HG02759 (cell line): ENCODE data around the gene GPR37L1.
"Not testable (repeated sequence)": the region's sequence is repeated elsewhere in the genome, so short reads cannot be mapped to it uniquely, and the experiment has no call there.

Source experiments
- ATAC-seq: cut with Tn5 transposase; IDR thresholded peaks from one replicate; pipeline ENCODE4 v1.9.1; 2021; ENCODE audit warnings: mild to moderate bottlenecking, moderate library complexity; ENCODE audit not compliant: unreplicated experiment

Gene GPR37L1

DNA sequence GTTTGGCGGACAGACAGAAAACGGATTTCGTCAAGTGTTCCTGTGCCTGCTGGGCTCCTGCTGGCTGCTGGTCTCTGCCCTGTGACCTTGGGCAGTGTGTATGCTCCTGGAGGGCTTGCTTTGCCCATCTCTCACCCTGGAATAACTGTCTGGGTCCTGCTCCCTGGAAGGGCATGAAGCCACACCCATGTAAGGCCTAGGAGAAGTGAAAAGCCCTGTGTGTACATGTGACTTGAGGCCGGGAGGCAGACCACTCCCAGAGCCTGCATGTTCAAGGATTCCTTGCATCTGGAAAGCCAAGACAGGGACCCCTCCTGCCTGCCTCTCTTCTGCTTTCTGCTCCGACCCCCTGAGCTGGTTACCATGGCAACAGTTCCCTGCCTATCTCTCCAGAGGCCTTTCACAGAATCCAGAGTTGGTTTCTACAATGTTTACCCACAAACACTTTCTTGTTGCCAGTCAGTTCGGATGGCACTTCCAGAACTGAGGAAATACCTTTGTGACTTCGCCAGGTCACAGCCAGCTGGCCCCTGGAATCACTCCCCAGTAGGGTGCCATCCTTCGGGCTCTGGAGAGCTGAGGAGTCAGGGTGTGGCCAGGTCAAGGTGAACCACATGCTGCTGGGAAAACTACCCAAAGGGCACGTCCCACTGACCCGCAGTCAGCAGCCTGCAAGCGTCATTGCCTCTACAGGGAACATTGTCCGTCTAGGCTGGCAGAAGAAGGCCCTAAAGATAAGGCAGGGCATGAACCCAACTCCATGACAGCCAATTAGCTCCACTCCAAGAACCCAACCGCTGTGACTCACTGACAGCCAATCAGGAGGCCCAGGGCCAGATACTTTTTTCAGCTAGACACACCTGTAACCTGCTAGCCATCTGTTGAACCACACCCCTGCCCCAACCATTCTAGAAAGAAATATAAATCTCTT, 14.7 kb upstream of the GPR37L1 start:
- ATAC-seq = no peak

DNA sequence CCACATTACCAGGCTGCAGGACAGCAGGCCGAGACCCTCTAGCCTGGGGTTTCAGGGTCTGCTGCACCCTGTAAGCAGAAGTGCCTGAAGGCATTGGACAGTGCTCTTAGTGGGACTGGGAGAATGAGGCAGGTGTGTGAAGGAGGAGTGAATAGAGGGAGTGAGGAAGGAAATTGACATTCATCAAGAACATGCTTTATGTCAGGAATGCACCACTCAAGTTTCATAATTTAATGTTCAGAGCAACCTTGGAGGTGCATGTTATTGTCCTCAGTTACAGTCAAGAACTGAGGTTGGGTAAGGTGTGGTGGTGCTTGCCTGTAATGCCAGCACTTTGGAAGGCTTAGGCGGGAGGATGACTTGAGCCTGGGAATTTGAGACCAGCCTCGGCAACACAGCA, 11.7 kb upstream of the GPR37L1 start:
- ATAC-seq = no peak

DNA sequence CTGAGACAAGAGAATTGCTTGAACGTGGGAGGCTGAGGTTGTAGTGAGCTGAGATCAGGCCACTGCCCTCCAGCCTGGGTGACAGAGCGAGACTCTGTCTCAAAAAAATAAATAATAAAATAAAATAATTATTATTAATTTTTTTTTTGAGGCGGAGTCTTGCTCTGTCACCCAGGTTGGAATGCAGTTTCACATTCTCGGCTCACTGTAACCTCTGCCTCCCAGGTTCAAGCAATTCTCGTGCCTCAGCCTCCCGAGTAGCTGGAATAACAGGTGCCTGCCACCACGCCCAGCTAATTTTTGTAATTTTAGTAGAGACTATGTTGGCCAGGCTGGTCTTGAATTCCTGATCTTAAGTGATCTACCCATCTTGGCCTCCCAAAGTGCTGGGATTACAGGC, 11.1 kb upstream of the GPR37L1 start:
- not testable (repeated sequence) for ATAC-seq

DNA sequence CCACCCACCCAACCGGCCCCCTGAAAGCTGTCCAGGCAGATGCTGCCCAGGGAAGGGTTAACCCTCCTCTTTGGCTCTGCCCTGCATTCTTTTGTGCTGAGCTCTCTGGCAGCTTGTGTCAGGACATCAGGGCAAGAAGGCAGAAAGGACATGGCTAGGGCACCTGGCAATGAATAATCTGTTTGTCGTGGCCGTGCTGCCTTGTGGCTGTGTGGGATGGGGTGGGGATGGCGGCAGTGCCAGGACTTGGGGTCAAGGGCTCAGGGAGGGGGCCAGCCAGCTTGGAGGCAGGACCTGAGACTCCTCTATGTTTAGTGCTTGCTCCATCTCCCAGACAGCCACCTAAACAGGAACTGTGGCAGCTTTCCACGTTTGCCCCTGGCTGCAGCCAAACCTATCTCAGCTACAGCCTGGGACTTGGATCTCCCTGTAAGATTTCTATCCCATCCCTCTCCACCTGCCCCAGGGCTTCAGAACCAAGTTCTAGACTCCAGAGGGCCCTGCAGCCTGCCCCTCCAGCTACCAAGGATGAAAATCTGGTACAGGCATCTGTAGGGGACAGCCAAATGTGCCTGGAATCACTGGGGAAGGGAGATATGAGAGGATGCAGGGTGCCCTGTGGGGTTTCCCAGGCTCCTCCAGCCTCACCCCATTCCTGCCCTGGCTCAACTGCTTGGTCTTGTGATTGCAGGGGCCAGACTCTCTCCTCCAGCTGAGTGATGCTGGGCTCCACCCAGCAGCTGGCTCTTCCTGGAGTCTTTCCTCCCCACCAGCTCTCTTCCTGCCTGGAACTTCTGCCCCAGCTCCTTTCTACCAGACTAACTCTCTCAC, 9.6 kb upstream of the GPR37L1 start:
- no peak for ATAC-seq

DNA sequence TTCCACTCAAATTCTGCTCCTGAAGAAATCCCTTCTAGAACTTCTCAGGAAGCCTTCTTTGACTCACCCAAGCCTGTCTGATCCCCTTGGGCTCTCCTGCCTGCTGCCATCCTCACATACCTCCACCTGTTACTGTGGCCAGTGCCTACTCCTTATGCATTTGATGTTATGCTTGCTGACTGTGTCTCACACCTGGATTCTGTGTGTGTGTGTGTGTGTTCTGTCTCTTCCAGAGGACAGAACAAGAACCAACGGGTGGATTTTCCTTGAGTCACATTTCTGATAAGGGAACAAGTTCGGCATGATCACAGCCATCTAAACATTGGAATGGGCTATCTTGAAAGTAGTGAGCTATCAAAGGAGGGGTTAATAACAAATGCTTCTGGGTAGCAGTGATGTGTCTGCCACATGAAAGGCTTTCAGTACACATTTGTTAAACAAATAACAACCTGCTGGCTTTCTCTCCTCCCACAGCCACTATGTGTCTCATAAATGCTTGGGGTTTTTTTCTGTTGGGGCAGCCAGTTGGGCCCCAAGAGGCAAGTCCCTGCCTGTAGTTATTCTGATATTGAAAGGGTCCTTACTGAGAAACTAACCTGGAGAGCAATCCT, 8.9 kb upstream of the GPR37L1 start:
- ATAC-seq = no peak

DNA sequence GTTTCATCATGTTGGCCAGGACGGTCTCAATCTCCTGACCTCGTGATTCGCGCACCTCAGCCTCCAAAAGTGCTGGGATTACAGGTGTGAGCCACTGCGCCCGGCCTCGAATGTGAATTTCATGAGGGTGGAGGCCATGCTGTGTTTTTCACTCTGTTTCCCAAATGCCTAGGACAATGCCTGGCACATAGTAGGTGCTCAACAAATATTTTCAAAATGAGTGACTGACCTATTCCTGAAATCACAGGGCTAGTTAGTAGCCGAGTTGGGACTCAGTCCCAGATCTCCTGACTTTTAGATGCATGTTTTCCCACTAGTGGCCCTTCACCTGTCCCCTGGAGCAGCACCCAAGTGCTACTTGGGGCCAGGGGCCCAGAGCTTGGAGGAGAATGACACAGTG, 6.4 kb upstream of the GPR37L1 start:
- no peak for ATAC-seq

DNA sequence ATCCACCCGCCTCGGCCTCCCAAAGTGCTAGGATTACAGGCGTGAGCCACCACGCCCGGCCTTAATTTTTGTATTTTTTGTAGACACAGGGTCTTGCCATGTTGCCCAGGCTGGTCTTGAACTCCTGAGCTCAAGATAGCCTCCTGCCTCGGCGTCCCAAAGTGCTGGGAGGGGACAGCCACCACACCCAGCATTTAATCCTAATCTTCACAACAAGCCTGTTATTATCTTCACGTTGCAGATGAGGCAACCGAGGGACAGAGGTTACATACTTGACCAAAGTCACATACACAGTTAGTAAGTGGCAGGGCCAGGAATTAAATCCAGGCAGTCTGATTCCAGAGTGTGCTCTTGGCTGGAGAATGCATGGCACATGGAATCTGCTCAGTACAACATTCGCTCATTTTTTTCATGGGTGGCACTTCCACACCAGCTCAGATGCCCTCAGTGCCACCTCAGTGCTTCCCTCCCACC, 4.8 kb upstream of the GPR37L1 start:
- no peak for ATAC-seq

DNA sequence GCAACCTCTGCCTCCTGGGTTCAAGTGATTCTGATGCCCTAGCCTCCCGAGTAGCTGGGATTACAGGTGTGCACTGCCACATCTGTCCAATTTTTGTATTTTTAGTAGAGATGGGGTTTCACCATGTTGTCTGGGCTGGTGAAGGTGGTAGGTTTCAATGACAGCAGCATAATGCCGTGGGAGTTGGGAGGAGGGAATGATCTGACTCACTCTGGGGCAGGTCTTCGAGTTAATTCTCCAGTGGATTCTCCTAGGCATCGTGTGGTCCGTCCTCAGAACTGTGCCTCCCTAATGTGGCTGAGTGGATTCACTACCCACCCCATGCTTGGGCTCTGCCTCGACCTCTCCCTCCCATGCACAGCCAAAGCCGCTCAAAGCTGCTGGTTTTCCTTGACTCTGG, 1.7 kb upstream of the GPR37L1 start:
- no peak for ATAC-seq

DNA sequence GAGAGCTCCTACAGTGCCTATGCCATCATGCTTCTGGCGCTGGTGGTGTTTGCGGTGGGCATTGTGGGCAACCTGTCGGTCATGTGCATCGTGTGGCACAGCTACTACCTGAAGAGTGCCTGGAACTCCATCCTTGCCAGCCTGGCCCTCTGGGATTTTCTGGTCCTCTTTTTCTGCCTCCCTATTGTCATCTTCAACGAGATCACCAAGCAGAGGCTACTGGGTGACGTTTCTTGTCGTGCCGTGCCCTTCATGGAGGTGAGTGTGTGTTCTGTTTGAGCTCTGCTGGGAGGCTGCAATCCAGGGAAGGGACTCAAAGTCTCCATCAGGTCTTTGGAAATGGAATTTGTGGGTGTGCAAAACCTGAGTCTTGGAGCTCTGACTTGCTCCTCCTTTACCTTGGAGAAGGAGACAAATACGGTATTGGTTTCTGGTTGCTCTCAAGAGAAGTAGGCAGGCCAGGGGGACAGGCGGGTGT, 658 bp downstream of the GPR37L1 start:
- ATAC-seq = no peak

DNA sequence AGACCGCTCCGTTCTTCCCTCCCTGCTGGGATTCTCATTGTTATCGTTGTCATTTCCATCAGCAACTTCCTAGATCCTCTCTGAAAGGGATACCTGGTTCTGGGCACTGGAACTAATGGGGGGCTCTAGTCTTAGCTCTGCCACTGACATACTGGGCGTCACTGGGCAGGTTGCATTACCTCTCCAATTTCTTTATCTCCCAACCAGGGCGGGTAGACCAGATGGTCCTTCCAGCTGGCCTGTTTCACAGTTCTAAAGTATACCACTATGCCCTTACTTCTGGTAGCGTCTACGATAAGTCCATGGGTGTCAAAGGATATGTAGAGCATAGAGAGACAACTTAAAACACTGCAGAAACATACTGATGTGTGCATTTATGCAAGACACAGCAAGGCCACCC, 1.4 kb downstream of the GPR37L1 start:
- no peak for ATAC-seq

DNA sequence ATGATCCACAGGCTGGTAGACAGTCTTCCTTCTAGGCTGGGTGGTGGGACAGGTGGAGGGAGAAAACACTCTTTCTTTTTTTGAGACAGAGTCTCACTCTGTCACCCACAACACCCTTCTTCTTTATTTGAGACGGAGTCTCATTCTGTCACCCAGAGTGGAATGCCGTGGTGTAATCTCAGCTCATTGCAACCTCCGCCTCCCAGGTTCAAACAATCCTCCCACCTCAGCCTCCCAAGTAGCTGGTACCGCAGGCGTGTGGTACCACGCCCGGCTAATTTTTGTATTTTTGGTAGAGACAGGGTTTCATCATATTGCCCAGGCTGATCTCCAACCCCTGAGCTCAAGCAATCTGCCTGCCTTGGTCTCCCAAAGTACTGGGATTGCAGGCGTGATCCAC, 2.9 kb downstream of the GPR37L1 start:
- no peak for ATAC-seq

DNA sequence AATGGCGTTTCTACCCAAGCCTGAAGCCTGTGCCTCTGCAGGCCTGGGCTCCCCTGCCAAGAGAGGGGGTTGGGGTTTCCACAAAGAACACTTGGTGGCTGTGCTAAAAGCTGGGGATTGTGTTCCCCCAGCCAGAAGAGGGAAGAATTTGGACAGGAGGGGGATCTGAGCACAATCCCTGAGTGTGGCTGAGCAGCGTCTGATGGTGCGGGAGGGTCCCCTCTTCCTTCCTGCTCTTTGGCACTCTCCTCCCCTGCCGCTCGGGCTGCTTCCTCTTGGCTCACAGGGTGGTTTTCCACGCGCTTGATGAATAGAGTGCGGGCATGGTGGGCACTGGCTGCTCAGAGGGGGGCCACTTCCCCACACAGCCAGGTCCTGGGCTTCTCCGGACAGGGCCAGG, 3.7 kb downstream of the GPR37L1 start:
- ATAC-seq = no peak

DNA sequence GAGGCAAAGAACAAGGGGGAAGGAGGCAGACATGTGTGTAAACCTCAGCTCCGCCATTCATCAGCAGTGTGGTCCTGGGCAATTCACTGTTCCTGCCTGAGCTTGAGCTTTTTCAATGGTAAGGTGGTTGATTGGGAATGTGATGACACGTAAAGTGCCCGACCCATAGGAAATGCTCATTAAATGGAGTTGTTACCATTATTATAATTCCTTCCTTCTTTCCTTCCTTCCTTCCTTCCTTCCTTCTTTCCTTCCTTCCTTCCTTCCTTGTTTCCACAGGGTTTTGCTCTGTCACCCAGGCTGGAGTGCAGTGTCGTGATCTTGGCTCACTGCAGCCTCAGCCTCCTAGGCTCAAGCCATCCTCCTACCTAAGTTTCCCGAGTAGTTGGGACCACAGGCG, 4.3 kb downstream of the GPR37L1 start:
- ATAC-seq = no peak

DNA sequence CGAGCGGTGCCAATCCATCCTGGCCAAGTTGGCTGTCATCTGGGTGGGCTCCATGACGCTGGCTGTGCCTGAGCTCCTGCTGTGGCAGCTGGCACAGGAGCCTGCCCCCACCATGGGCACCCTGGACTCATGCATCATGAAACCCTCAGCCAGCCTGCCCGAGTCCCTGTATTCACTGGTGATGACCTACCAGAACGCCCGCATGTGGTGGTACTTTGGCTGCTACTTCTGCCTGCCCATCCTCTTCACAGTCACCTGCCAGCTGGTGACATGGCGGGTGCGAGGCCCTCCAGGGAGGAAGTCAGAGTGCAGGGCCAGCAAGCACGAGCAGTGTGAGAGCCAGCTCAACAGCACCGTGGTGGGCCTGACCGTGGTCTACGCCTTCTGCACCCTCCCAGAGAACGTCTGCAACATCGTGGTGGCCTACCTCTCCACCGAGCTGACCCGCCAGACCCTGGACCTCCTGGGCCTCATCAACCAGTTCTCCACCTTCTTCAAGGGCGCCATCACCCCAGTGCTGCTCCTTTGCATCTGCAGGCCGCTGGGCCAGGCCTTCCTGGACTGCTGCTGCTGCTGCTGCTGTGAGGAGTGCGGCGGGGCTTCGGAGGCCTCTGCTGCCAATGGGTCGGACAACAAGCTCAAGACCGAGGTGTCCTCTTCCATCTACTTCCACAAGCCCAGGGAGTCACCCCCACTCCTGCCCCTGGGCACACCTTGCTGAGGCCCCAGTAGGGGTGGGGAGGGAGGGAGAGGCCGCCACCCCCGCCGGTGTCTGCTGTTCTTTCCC, 5.3 kb downstream of the GPR37L1 start:
- ATAC-seq = no peak

DNA sequence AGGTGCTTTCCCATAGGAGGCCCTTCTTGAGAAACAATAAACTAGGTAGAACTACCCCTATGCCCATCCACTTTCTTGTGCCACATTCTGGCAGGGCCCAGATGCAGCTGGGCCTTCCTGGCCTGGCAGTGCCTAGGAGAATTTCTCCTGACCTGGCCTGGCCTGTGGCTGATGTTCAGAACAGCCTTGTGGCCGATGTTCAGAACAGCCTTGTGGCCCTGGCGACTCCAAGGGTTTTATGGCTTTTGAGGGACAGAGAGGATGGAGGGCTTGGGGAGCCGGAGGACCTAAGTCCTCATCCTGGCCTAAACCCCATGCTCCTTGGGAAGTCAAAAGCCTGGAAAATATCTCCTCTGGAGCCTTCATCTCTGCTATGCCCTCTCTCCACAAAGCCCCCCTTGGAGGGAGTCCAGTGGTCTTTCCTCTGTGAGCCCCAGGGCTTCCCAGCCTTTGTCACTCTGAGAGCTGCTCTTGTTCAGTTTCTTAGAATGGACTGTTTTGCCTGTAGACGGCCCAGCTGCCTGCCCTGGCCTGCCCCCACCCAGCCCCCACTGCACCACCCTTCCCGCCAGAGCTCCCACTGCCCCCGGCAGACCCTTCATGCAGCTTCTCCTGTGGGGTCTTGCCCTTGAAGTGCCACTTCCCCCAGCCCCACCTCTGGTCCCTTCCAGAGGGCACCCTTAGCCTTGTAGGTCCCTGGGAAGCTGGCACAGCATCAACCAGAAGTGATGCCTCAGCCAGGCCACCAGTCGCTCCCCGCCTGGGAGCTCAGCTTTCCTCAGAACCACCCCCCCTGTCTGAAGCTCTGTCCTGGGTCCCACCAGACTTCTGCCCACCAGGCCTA, 7.0 kb downstream of the GPR37L1 start:
- ATAC-seq = no peak

DNA sequence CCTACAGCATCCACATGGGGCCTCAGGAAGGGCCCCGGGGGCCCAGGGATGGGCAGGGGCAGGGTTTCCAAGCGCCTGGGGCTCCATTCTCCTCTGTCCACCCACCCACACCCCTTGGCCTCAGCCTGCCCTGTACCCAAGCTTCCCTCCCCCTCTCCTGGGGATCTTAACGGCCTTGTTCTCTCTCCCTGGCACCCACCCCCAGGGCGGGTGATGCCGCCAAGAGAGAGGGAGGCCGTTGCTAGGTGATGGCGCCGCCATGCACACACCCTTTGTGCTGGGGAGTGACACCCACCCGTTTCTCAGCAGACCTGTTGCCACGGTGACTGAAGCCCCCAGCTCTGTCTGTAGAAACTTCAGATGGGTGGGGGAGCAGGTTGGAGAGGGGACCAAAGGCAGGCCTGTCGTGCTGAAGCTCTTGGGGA, 7.6 kb downstream of the GPR37L1 start:
- no peak for ATAC-seq

DNA sequence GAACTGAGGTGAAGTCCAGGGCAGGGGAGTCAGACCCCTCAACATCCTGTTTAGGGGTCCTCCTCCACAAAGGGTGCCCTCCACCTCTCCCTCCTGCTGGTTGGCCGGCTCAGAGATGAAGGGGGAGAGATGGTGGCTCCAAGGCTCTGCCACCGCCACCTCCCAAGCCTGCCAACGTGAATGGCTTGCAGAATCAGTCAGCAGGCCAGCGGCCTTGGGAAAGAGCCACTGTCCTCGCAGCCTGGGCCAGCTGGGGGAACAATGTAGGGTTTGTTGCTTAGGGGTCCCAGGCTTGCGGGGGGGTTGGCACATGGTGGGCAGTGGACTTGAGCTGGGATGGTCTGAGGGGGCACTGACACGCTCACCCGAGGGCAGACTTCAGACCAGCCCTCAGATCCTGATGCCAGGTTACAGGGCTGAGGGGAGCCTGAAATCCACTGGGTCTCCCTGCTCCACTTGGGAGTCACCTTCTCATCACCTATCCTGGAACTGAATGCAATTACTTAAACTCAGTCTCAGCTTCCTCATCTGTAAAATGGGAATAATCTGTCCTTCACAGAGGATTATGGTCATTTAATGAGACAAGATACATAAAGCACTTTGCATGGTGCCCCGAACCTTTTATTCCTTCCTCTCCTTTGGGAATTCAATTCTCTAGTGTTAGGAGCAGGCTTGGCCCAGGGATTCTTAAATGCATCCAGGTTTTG, 8.3 kb downstream of the GPR37L1 start:
- no peak for ATAC-seq

DNA sequence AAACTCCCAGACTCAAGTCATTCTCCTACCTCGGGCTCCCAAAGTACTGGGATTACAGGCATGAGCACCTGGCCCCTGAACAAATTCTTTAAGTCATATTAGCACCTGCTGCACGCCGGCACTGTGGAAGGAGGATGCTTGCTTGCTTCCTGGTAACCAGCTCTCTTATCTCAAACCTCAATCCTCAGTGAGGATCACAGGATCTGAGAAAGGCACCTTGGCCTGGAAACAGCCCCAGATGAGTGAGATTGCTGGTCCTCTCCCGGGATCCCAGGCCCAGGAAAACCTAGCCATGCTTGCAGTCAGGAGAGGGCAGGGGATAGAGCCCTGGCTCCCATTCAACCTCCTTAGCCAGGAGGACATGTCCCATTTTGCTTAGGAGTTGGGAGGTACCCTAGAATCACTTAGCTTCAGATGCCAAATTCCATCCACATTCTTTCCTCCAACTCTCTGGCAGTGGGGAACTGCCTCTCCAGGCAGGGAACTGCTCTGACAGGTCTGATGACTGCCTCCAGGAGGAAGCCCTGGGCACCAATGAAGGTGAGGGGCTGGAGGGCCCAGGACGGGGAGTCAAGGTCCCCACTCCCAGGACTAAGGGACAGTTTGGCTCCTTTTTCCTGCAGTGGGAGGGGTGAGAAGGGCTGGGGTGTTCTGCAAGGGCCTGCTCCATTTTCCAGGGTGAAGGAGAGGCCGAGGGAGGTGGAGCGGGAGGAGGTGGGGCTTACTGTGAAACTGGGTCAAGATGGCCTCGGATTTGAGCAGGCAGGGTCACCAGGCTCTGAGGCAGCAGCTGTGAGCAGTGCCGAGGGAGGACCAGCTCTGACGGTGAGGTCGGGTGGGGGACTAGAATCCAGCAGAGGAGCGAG, 9.5 kb downstream of the GPR37L1 start:
- no peak for ATAC-seq
